Kidney epithelial cell (primary cell): ENCODE measurements around the gene SAPCD1. TPM values are rescaled to one million over a fixed set of nuclear protein-coding genes. Genes with fewer than 3 reads are reported as not detected.

Experiments used
- DNase-seq: peaks from one replicate; pipeline ENCODE4 v3.0.0-alpha.2; 2010; ENCODE audit warnings: low read depth
- H3K27me3 ChIP-seq: 2 replicates; pipeline ENCODE4 v1.6.0; 2011; ENCODE audit warnings: low read length; ENCODE audit not compliant: control insufficient read depth, insufficient read depth
- H3K36me3 ChIP-seq: 2 replicates; pipeline ENCODE4 v1.5.1; 2011; ENCODE audit warnings: low read length; ENCODE audit not compliant: control insufficient read depth, insufficient read depth
- H3K4me3 ChIP-seq: 2 replicates; pipeline ENCODE4 v1.5.1; 2011; ENCODE audit warnings: low read depth, mild to moderate bottlenecking, control low read depth, low read length
- CTCF ChIP-seq: IDR thresholded peaks from 2 replicates; pipeline ENCODE4 v1.5.1; 2011; ENCODE audit warnings: mild to moderate bottlenecking, moderate library complexity, low read length, control low read depth, inconsistent platforms; ENCODE audit not compliant: insufficient read depth, poor library complexity, severe bottlenecking
- total RNA-seq: library from RNA; depleted of rRNA; stranded (reverse); fragments of >200 nt; gene quantifications from 2 replicates; pipeline ENCODE4 v1.2.3, GENCODE V29; 2015

The SAPCD1 gene
- total RNA-seq, 1 donor from 2014 or later, result 2.2 TPM

GRCh38 chr6:31777667-31778050 is 15.2 kb downstream of the SAPCD1 start:
- TF ChIP-seq CTCF, result no peak
- Histone ChIP-seq H3K4me3 (no peak overlapping the region), H3K36me3 (peaks cover 9% of the 10 kb centered on the region), H3K27me3 (no peaks in the 10 kb centered on the region)
- DNase-seq, result no peak

GRCh38 chr6:31778193-31778592 is 15.7 kb downstream of the SAPCD1 start:
- DNase-seq, result no peak
- no peak overlapping the region for H3K4me3 ChIP-seq
- peaks cover 9% of the 10 kb centered on the region for H3K36me3 ChIP-seq
- no peak for TF ChIP-seq CTCF
- H3K27me3 ChIP-seq, result no peaks in the 10 kb centered on the region

GRCh38 chr6:31778999-31779885 is 16.8 kb downstream of the SAPCD1 start:
- Histone ChIP-seq H3K36me3 (peaks cover 9% of the 10 kb centered on the region), H3K4me3 (no peak overlapping the region), H3K27me3 (no peaks in the 10 kb centered on the region)
- no peak for TF ChIP-seq CTCF
- no peak for DNase-seq

GRCh38 chr6:31779908-31780307 is 17.5 kb downstream of the SAPCD1 start:
- Histone ChIP-seq H3K4me3 (no peak overlapping the region), H3K27me3 (no peaks in the 10 kb centered on the region), H3K36me3 (peaks cover 9% of the 10 kb centered on the region)
- no peak for DNase-seq
- no peak for TF ChIP-seq CTCF

GRCh38 chr6:31780507-31781243 is 18.2 kb downstream of the SAPCD1 start:
- Histone ChIP-seq H3K36me3 (peaks cover 9% of the 10 kb centered on the region), H3K4me3 (no peak overlapping the region), H3K27me3 (no peaks in the 10 kb centered on the region)
- no peak for DNase-seq
- TF ChIP-seq CTCF, result no peak
